T-helper 1 cell (primary cell): ENCODE measurements around the gene APOBEC3A.
A peak's percentile ranks its signal among the peaks of the same experiment; 100 is the strongest.
"Not testable (repeated sequence)": the region's sequence is repeated elsewhere in the genome, so short reads cannot be mapped to it uniquely, and the experiment has no call there.

Experiments used
- DNase-seq, 5 donors: peaks; one replicate each; pipeline ENCODE4 v3.0.0-alpha.2; 2012 to 2020

APOBEC3A gene

GRCh38 chr22:38981992-38982927 lies 24.9 kb downstream of the APOBEC3A start, which contains the start of gene APOBEC3B:
TSS of gene APOBEC3B (plus strand) at chr22:38982347. CDS start at chr22:38982454, 107 bp downstream.
- DNase-seq = peak; percentile 18 to 80 (median 52)

- no peak for DNase-seq
These were observed 26.8 kb downstream of the APOBEC3A start for GRCh38 chr22:38984224-38984623.

- DNase-seq = peak; percentile 35 to 82 (median 71)
These were observed 27.7 kb downstream of the APOBEC3A start for GRCh38 chr22:38984784-38985757.

GRCh38 chr22:38986629-38987028 lies 29.2 kb downstream of the APOBEC3A start:
- DNase-seq = no peak

- no peak for DNase-seq
These were observed 29.9 kb downstream of the APOBEC3A start for GRCh38 chr22:38987171-38987895.

GRCh38 chr22:38989466-38989865 lies 32.1 kb downstream of the APOBEC3A start:
- no peak for DNase-seq

- DNase-seq = not testable (repeated sequence)
These were observed 35.5 kb downstream of the APOBEC3A start for GRCh38 chr22:38992871-38993371.

GRCh38 chr22:38996105-38996504 lies 38.7 kb downstream of the APOBEC3A start:
- DNase-seq = no peak

GRCh38 chr22:38997518-38997917 lies 40.1 kb downstream of the APOBEC3A start:
- no peak for DNase-seq

- peak; percentile 36 to 82 (median 59) for DNase-seq
These were observed 45.8 kb downstream of the APOBEC3A start for GRCh38 chr22:39003165-39003638.

GRCh38 chr22:39007177-39007576 lies 49.8 kb downstream of the APOBEC3A start:
- no peak for DNase-seq

- not testable (repeated sequence) for DNase-seq
These were observed 51.0 kb downstream of the APOBEC3A start for GRCh38 chr22:39008271-39008850.

GRCh38 chr22:39010946-39011345 lies 53.5 kb downstream of the APOBEC3A start:
- DNase-seq = no peak
